ENCODE measurements around the gene MRPL51.
"Not testable (repeated sequence)": the region's sequence is repeated elsewhere in the genome, so short reads cannot be mapped to it uniquely, and the experiment has no call there.

The MRPL51 gene

DNA sequence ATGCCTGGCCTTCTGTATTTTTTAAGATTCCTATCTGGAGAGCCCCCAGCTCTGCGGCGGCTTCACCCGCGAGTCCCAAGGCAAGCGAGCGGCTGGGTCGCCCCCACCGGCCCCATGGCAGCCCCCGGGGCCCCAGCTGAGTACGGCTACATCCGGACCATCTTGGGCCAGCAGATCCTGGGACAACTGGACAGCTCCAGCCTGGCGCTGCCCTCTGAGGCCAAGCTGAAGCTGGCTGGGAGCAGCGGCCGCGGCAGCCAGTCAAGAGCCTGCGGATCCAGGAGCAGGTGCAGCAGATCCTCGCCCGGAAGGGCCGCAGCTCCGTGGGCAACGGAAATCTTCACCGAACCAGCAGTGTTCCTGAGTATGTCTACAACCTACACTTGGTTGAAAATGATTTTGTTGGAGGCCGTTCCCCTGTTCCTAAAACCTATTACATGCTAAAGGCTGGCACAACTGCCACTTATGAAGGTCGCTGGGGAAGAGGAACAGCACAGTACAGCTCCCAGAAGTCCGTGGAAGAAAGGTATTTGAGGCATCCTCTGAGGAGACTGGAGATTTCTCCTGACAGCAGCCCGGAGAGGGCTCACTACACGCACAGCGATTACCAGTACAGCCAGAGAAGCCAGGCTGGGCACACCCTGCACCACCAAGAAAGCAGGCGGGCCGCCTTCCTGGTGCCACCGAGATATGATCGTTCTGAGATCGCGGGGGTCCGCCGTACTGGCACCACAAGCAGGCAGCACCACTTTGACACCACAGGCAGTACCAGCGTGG is 15.3 kb downstream of the MRPL51 start:
- not testable (repeated sequence) for DNase-seq

DNA sequence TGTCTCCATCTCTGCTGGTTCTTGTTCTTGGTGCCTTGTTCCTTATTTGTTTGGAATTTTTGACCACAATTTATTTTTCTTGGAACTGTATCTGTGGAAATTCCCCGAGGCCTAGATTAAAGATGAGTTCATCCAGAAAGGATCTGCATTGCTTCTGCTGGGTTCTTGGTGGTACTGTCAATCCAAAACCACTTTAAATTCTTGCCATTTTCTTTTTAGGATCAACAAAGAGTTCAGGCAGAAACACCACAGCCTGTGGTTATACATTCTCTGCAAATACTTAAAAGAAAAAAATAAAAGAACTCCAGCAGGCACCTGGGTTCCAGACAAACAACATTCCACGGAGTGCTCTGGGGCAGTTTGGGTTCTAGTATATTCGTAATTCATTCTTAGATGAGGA is 16.6 kb downstream of the MRPL51 start:
- no peak for DNase-seq

DNA sequence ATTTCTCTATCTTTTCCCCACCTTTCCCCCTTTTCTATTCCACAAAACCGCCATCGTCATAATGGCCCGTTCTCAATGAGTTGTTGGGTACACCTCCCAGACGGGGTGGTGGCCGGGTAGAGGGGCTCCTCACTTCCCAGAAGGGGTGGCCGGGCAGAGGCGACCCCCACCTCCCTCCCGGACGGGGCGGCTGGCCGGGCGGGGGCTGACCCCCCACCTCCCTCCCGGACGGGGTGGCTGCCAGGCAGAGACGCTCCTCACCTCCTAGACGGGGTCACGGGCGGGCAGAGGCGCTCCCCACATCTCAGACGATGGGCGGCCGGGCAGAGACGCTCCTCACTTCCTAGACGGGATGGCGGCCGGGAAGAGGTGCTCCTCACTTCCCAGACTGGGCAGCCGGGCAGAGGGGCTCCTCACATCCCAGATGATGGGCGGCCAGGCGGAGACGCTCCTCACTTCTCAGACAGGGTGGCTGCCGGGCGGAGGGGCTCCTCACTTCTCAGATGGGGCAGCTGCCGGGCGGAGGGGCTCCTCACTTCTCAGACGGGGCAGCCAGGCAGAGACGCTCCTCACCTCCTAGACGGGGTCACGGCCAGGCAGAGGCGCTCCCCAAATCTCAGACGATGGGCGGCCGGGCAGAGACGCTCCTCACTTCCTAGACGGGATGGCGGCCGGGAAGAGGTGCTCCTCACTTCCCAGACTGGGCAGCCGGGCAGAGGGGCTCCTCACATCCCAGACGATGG is 17.7 kb downstream of the MRPL51 start:
- not testable (repeated sequence) for DNase-seq

DNA sequence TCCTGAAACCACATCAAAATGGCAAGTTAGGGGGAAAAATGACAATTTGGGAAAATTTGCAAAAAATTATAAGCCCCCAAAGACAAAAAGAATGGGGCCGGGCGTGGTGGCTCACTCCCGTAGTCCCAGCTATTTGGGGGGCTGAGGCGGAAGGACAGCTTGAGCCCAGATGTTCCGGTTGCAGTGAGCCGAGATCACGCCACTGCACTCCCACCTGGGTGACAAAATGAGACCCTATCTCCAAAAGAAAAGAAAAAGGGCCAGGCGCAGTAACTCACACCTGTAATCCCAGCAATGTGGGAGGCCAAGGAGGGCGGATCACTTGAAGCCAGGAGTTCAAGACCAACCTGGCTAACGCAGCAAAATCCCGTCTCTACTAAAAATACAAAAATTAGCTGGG is 20.6 kb downstream of the MRPL51 start:
- no peak for DNase-seq

DNA sequence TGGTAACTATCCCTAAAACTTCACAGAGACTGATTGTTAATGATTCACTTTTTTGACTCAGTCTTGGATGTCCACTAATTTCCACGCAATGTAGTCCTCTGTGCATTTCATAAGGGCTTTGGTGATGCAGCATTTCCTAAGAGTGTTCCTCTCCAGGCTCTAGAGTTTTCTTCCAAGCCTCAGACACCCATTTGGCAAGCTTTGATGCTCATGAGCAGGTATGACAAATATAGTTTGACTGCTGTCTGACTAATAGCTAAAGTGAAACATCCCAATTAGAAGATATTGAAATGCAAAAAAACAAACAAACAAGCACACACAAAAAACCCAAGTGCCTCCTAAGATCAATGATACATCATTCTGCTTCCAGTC is 21.1 kb downstream of the MRPL51 start:
- no peak for DNase-seq

DNA sequence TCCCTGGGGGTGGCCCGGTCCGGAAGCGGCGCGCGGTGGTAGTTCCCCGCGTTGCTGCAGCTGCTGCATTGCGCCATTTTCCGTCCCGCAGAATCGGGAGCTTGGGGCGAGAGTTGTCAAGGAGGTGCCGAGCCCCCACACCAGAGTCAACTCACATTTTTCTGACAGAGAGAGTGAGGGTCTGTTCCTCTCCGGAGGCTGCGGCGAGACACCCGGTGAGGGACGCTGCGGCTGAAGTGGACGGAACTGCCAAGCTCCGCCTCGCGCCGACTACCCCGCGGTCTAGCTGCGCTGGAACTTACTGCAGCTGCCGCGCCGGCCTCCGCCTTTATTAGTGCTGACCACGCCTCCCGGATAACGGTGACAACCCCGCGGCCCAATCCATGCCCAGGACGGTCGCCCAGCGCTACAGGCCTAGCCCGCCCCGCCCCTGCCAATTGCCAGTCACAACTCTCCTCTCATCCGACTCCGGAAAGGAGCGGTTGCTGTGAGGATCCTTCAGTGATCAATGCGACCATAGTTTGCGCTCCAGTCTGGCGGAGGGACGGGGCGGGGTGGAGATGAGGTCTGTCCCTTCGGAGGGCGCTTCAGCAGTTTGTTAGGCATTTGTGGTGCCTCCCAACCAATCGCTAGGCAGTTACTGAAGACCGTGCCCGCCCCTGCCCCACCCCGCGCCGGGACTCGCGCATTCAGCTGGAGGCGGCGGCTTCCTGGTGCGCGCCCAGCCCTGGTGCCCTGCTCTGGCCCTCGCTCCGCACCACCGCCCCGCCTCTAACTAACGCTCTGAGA is 22.5 kb downstream of the MRPL51 start, which contains the start of gene VAMP1:
TSS of gene VAMP1 (minus strand) at position 303 of the 789 bp plus-strand sequence. CDS start at position 157, 146 bp downstream.
- peak; percentile 96 for DNase-seq

DNA sequence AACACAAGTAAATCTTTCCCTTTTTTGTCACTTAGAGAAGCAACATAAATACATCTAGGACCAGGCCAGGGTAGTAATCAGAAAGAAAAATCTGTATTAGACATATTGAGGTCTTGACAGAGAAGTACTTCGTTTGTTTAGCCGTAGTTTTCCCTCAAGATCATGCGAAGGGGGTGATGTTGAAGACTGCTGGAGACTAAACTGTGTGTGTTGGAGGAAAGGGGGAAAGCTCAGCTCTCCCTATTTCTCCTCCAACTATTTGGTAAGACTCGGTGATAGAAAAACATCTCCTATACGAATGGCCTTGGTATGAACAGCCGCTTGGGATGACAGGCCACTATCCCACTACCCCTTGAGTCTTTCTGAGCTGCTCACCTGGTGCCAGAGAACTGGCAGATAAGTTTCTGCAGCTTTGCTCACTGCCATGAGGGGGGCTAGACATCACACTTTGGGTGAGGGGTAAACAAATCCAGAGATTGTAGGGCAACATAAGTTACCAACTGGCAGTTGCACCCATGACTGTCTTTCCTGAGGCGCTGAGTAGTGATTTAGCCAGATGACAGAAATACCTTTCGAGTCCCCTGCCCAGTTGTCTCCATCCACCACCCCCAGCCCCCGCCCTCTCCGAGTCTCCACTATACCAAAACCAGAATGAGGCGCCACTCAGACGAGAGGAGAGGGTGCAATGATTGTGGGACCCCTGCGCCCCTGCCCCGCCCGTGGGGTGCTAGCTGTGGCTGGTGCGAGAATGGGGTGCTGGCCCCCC is 23.3 kb downstream of the MRPL51 start:
- DNase-seq = no peak

DNA sequence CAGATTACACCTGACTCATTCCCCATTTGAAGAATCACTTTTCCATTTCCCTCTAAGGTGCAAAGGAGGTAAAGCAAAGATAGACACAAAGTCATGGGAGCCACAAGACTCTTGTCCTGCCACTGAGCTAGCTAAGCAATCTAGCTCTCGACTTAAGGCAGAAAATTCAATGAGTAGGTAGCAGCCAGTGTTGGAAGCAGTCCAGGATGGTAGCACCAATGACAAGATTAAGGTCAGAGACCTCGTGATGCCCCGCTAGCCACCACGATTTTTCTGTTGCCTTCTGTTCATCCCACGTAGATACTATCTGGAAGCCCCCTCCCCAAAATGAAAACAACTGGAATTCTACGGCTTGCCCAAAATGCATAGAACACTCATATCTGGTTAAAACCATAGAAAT is 24.0 kb downstream of the MRPL51 start:
- no peak for DNase-seq

DNA sequence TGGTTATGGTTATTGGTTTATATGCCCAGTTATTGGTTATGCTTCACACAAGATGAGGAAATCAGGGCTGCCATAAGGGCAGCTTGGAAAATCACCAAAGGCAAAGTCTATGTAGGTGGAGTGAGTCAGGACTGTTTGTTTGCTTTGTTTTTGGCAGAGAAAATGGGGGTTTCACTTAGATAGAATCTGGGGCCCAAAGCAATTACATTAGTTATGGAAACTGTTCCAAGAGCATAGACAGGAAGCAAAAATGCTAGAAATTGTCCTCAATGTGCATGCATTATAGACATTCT is 24.8 kb downstream of the MRPL51 start:
- no peak for DNase-seq

DNA sequence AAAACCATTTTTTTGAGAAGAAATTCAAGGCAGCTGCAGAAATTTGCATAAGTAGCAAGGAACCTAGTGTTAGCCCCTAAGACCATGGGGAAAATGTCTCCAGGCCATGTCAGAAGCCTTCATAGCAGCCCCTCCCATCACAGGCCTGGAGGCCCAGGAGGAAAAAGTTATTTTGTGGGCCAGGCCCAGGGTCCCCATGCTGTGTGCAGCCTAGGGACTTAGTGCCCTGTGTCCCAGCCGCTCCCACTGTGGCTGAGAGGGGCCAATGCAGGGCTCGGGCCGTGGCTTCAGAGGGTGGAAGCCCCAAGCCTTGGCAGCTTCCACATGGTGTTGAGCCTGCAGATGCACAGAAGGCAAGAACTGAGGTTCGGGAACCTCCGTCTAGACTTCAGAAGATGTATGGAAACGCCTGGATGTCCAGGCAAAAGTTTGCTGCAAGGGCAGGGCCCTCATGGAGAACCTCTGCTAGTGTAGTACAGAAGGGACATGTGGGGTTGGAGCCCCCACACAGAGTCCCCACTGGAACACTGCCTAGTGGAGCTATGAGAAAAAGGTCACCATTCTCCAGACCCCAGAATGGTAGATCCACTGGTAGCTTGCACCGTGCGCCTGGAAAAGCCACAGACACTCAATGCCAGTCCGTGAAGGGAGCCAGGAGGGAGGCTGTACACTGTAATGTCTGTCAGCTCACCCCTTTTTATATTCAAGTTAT is 25.3 kb downstream of the MRPL51 start:
- not testable (repeated sequence) for DNase-seq

DNA sequence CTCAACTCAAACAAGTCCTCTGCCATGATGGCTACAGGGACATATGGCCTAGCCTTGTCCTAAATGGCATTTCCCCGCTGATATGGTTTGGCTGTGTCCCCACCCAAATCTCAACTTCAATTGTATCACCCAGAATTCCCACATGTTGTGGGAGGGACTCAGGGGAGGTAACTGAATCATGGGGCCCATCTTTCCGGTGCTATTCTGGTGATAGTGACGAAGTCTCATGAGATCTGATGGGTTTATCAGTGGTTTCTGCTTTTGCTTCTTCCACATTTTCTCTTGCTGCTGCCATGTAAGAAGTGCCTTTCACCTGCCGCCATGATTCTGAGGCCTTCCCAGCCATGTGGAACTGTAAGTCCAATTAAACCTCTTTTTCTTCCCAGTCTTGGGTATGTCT is 26.3 kb downstream of the MRPL51 start:
- DNase-seq = not testable (repeated sequence)

DNA sequence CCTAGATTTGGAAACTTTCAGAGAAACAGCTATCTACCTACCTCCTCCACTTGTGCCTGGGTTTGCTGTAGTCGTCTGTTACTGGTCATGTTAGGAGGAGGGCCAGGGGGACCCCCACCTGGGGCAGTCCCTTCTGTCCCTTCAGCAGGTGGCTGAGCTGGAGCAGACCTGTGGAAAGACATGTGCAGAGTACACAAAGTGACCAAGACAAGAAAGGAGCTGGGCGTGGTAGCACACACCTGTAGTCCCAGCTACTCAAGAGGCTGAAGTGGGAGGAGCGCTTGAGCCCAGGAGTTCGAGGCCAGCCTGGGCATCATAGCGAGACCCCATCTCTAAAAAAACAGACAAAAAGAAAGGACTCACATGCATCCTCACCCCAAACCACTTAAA is 26.9 kb downstream of the MRPL51 start:
- DNase-seq = no peak

DNA sequence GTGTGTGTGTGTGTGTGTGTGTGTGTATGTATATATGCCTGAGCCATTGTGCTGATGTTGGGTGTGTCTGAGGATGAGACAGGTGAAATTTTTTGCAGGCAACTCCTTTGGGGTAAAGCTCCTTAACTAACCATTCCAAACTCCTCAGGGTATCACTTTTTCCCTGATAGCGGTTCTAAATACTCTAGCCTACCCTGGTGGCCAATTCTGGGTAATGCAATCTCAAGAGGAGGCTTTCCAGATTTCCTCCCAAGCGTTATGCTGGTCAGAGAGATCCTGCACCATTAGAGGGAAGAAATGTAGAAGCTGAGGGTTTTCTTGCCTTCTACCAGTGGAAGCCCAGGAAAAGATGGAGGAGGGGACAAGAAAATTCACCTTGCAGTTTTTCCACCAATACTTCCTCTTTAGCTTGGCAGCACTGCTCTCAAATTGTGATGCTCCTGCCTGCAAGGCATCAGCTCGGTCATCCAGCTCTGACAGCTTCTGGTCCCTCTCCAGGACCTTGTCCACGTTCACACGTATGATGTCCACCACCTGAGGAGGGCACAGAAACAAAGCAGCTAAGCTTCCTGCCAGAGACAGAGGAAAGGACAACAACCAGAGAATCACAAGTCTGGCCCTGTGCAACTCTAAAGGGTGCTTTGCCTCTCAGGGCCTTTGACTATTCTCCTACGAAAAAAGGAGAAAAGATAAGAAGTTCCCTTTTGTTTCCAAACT is 27.4 kb downstream of the MRPL51 start:
- DNase-seq = peak; percentile 72

DNA sequence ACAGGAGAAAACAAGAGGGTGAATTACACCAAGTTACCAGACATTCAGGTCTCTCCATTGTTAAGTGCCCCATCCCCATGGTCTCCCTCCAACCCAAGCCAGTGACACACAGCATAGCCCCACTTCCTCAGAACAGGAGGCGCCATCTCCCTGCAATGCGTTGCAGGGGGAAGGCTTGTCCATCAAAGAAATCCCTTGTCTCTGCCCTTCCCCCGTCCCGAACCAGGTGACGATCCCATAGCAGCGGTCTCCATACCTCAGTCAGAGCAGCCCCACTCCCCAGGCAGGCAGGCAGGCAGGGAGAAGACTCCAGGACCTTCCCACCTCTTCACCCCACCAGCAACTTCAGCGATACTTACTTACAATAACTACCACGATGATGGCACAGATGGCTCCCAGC is 28.5 kb downstream of the MRPL51 start:
- no peak for DNase-seq

DNA sequence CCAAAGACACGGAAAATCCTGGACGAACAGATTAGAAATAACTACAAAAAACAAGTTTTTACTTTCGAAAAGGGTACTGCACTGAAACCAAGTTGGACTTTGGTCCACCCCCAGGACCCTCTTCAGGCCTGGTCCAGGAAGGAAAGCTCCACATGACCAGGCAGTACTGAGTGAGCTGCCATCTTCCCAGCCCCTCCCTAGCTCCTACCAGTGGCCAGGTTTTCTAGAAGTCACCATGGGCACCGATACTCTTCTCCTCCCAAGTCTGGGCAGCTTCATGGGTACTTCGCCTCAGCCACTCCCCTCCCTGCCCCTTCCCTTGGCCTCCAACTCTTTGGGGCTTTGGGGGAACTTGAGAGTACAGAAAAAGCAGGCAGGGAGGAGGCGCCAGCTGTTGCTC is 29.2 kb downstream of the MRPL51 start:
- DNase-seq = no peak

DNA sequence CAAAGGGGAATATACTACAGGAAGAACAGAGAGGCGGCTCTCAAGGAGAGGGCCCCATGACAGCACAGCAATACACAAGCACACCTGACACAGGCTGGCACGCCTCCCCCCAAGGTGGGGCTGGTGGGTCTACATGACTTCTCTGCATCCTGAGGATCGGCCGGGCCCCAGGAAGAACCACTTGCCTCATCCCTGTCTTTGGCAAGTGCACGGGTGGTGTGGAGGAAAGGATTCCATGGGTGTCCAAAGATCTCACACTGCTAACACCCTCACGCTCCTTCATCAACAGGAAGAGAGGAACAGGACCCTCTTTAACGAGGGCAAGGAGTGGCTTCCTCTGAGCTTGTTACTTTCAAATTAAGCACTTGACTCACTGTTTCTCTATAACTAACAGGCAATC is 29.8 kb downstream of the MRPL51 start:
- DNase-seq = peak; percentile 40

DNA sequence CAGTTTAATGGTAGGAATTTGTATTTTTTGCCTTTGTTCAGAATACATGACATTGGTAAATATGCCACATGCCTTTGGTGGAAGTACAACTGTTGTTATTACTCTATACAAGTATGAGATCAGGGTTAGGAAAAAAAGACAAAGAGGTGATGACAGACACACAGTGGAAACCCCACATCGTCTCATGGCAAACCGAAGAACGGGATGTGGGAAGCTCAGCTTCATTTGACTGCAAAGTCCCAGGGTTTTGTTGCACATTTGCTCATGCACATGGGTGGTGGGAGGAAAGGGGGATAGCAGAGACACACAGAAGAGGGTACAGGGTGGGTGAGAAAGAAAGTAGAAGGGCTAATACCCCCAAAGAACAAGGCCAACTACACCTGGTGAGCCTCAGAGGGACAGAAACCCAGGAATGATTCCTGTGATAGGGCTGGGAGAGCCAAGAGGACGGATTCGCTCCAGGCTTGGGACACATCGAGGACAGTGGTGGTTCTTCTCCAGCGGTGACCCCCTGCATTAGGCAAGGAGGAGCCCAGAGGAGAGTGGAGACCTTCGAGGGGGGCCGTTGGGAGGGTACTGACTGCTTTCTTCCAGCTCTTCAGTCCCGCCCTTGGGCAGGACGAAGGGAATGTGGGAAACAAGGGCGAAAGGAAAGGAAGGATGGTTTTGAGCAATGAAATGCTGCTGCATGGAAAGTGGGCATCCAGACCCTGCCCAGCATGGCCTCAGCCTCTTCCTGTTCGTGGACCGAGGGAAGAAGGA is 30.6 kb downstream of the MRPL51 start:
- DNase-seq = no peak

DNA sequence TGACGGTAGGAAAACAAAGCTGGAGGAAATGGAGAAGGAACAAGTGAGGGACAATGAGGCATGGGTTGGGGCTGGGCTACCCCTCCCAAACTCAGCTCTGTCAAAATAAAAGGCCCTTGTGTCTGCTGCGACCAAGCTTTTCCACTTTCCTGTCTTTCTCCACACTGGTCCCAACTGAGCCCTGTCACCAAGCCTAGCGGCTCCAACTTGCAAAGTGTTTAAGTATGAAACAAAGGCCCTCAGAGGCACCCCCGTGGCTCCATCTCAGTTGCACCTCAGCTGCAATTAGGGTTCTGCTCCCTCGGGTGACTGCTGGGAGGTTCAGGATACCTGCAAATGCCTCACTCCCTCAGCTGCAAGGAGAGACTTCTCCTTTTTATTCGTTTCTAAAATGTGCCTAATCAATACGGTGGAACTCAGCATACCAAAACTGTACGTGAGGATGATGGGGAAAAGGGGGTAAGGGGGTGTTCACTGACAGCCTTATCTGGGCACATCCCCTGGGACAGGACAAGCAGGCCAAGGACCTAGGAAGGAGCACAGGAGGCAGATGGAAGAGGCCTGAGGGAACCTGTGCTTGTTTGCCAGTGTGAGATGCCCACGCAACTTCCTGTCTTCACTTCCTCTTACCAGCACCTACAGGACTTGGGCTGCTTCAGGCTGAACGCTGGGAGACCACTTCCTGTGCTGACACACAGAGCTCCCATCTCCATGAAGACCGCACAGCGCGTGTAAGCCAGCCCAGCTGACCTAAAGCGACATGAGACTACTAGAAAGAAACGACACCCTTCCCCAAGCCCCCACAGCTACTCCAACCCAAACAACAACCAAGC is 31.4 kb downstream of the MRPL51 start:
- DNase-seq = peak; percentile 87

DNA sequence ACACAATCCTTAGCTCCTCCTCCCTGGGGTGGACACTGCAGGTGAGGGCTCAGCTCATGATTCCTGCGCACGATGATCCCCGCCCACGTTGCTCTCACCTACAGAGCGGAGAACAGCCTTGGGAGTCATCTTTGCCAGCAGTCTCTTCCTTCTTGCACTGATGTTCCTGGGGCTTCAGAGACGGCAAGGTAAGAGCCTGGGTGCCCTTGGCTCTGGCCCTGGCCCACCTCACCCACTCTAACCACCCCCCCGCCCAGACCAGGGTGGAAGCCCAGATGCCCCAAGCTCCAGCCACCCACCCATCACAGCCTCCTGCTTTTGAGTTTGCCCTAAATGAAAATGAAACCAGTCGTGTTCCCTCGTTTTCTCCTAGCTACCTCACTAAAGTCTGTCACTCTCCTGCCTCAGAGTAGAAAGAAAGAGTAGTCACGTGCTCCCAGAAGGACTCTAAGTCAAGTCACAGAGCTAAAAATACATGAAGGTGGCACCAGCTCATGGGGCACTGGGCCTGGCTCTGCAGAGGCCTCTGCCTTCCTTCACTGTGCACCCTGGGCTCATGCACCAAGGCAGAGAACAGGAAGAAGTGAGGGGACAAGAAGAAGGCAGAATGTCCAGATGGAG is 32.2 kb downstream of the MRPL51 start:
- DNase-seq = peak; percentile 59

DNA sequence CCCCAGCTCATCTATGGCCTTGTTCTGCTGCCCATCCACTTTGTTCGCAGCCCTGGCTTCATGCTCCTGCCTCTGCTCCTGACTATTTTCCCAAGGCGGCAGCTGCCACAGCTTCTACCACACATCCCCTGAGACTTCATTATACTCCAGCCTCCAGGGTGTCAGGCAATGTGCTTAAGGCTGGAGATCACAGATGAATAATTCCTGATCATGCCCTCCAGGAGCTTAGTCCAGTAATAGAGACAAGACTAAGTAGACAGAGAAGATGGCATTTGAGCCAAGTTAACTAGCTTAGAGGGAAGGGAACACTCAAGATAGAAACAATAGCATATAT is 34.1 kb downstream of the MRPL51 start:
- no peak for DNase-seq

Measured in CD4-positive, alpha-beta T cell treated with Interleukin-12 subunit alpha and Interleukin-12 subunit beta, for 1 hour (primary cell).